NCI-H446 (cell line): ENCODE data around the gene PAX8.

ENCODE experiments used
- DNase-seq, 2 experiments: peaks; one replicate each; lab custom pipeline; 2025; lab: John Stamatoyannopoulos, UW

Gene PAX8

GRCh38 chr2:113167115-113167932, 111.4 kb downstream of the PAX8 start:
- no peak for DNase-seq

GRCh38 chr2:113166187-113166645, 112.5 kb downstream of the PAX8 start:
- no peak for DNase-seq
